ENCODE data around the gene ENAH.
A peak's percentile ranks its signal among the peaks of the same experiment; 100 is the strongest.

ENAH gene

GRCh38 chr1:225462429-225462713 is 190.6 kb downstream of the ENAH start:
- Histone ChIP-seq H3K4me1 (ENCODE audit: insufficient read depth, low read length, poor library complexity, severe bottlenecking) (peaks cover 22% of the 10 kb centered on the region), H3K9me2 (replicated peaks; ENCODE audit: low read depth, low read length) (no peaks in the 10 kb centered on the region), H3K9ac (ENCODE audit: low read depth, low read length, poor library complexity, severe bottlenecking) (no peak overlapping the region), H3K9me3 (ENCODE audit: insufficient read depth, low read depth, low read length) (no peaks in the 10 kb centered on the region), H3K4me3 (ENCODE audit: low read length, poor library complexity, severe bottlenecking) (no peak overlapping the region), H3K36me3 (ENCODE audit: insufficient read depth, low read length) (no peaks in the 10 kb centered on the region), H3K27me3 (ENCODE audit: insufficient read depth, low read length, poor library complexity, severe bottlenecking) (no peaks in the 10 kb centered on the region), H4K20me1 (ENCODE audit: insufficient read depth, low read length, poor library complexity, severe bottlenecking) (no peaks in the 10 kb centered on the region), H2AFZ (ENCODE audit: low read length) (no peak overlapping the region), H3K4me2 (ENCODE audit: low read depth, low read length, poor library complexity, severe bottlenecking) (no peak overlapping the region), H3K79me2 (ENCODE audit: insufficient read depth, low read length) (no peaks in the 10 kb centered on the region), H3F3A (ENCODE audit: low read depth) (no peaks in the 10 kb centered on the region)
- no peak for TF ChIP-seq EZH2phosphoT487 (IDR thresholded peaks at IDR 0.05; ENCODE audit: borderline replicate concordance)
- TF ChIP-seq, protein P1, sequence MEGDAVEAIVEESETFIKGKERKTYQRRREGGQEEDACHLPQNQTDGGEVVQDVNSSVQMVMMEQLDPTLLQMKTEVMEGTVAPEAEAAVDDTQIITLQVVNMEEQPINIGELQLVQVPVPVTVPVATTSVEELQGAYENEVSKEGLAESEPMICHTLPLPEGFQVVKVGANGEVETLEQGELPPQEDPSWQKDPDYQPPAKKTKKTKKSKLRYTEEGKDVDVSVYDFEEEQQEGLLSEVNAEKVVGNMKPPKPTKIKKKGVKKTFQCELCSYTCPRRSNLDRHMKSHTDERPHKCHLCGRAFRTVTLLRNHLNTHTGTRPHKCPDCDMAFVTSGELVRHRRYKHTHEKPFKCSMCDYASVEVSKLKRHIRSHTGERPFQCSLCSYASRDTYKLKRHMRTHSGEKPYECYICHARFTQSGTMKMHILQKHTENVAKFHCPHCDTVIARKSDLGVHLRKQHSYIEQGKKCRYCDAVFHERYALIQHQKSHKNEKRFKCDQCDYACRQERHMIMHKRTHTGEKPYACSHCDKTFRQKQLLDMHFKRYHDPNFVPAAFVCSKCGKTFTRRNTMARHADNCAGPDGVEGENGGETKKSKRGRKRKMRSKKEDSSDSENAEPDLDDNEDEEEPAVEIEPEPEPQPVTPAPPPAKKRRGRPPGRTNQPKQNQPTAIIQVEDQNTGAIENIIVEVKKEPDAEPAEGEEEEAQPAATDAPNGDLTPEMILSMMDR (conservative IDR thresholded peaks at IDR 0.05; ENCODE audit: low read length) = no peak

- H3K36me3 ChIP-seq (ENCODE audit: insufficient read depth, low read length) = no peaks in the 10 kb centered on the region
Measured at GRCh38 chr1:225461533-225462428, 191.1 kb downstream of the ENAH start.

DNA sequence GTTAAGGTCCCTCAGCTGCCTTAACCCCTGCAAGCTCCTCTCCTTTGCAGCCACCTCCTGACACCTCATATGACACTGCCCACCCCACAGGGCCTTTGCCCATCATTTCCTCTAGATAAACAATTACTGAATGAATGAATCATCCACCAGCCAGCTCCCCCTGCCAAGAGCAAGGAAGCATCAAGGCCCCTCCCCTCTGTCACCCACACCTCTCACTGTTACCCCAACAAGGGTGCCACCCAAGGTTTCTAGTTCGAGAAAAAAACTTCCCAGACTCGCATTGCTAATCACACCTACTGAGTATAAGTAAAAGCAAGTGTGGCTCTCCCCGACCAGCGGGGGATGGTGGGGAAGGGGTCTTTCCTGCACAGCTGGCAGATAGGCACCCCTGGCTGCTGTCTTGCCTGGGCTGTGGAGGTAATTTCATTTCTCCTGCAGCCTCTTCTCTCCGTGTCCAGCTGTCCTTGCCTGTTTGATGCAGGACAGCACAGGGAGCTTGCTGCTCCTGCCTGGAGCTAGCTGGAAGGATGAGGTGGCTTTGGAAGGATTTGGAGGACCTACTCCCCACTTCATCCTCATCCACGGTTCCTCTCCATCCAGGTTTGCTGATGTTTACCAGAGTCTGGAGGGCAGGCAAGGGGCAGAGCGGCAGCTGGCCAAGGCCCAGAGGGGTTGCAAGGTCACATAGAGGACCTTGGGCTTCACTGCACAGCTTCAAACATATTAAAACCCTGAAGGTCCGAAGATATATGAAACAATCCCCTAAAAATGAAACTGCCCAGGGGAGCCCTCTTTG is 192.0 kb downstream of the ENAH start:
- Histone ChIP-seq H3K9me2 (replicated peaks; ENCODE audit: low read depth, low read length) (no peaks in the 10 kb centered on the region), H3K9ac (ENCODE audit: low read depth, low read length, poor library complexity, severe bottlenecking) (no peak overlapping the region), H3K4me1 (ENCODE audit: insufficient read depth, low read length, poor library complexity, severe bottlenecking) (peaks cover 16% of the 10 kb centered on the region), H2AFZ (ENCODE audit: low read length) (no peak overlapping the region; the same call in 1 of the 2 replicates), H3K9me3 (ENCODE audit: insufficient read depth, low read depth, low read length) (no peaks in the 10 kb centered on the region), H3F3A (ENCODE audit: low read depth) (no peaks in the 10 kb centered on the region), H3K79me2 (ENCODE audit: insufficient read depth, low read length) (no peaks in the 10 kb centered on the region), H3K4me3 (ENCODE audit: low read length, poor library complexity, severe bottlenecking) (no peak overlapping the region), H3K27me3 (ENCODE audit: insufficient read depth, low read length, poor library complexity, severe bottlenecking) (no peaks in the 10 kb centered on the region), H4K20me1 (ENCODE audit: insufficient read depth, low read length, poor library complexity, severe bottlenecking) (no peaks in the 10 kb centered on the region), H3K4me2 (ENCODE audit: low read depth, low read length, poor library complexity, severe bottlenecking) (peak overlapping the region; percentile 37), H3K36me3 (ENCODE audit: insufficient read depth, low read length) (no peaks in the 10 kb centered on the region)
- TF ChIP-seq EZH2phosphoT487 (IDR thresholded peaks at IDR 0.05; ENCODE audit: borderline replicate concordance) = no peak
- TF ChIP-seq, protein P1 (conservative IDR thresholded peaks at IDR 0.05; ENCODE audit: low read length) = no peak

More at GRCh38 chr1:225461533-225462428, 191.1 kb downstream of the ENAH start:
- H3K4me3 ChIP-seq (ENCODE audit: low read length, poor library complexity, severe bottlenecking) = no peak overlapping the region
- peaks cover 20% of the 10 kb centered on the region for H3K4me1 ChIP-seq (ENCODE audit: insufficient read depth, low read length, poor library complexity, severe bottlenecking)
- no peaks in the 10 kb centered on the region for H4K20me1 ChIP-seq (ENCODE audit: insufficient read depth, low read length, poor library complexity, severe bottlenecking)
- H3K9ac ChIP-seq (ENCODE audit: low read depth, low read length, poor library complexity, severe bottlenecking) = no peak overlapping the region
- H2AFZ ChIP-seq (ENCODE audit: low read length) = no peak overlapping the region
- no peaks in the 10 kb centered on the region for H3F3A ChIP-seq (ENCODE audit: low read depth)
- H3K79me2 ChIP-seq (ENCODE audit: insufficient read depth, low read length) = no peaks in the 10 kb centered on the region
- TF ChIP-seq EZH2phosphoT487 (IDR thresholded peaks at IDR 0.05; ENCODE audit: borderline replicate concordance) = no peak
- TF ChIP-seq, protein P1 (conservative IDR thresholded peaks at IDR 0.05; ENCODE audit: low read length) = no peak
- H3K9me3 ChIP-seq (ENCODE audit: insufficient read depth, low read depth, low read length) = no peaks in the 10 kb centered on the region
- H3K4me2 ChIP-seq (ENCODE audit: low read depth, low read length, poor library complexity, severe bottlenecking) = no peak overlapping the region
- H3K27me3 ChIP-seq (ENCODE audit: insufficient read depth, low read length, poor library complexity, severe bottlenecking) = no peaks in the 10 kb centered on the region
- H3K9me2 ChIP-seq (replicated peaks; ENCODE audit: low read depth, low read length) = no peaks in the 10 kb centered on the region
